ENCODE data around the gene PRKN. TPM values are rescaled to one million over a fixed set of nuclear protein-coding genes. Genes with fewer than 3 reads are reported as not detected.
"Not testable (repeated sequence)": the region's sequence is repeated elsewhere in the genome, so short reads cannot be mapped to it uniquely, and the experiment has no call there.

Gene PRKN
- total RNA-seq, 1 donor from 2014 or later = not detected

GRCh38 chr6:161836643-161837448, 890.7 kb downstream of the PRKN start:
- no peaks in the 10 kb centered on the region for H3K4me1 Mint-ChIP-seq (ENCODE audit: low read depth)
- H3K4me3 Mint-ChIP-seq = no peak overlapping the region
- no peaks in the 10 kb centered on the region for H3K36me3 Mint-ChIP-seq (ENCODE audit: low read depth)
- no peak for DNase-seq (ENCODE audit: low spot score)
- peaks cover 2% of the 10 kb centered on the region for H3K27me3 Mint-ChIP-seq (ENCODE audit: insufficient read depth)
- intact Hi-C loops (cut with micrococcal nuclease) = no loop called here
- no peaks in the 10 kb centered on the region for H3K9me3 Mint-ChIP-seq
- H3K27ac Mint-ChIP-seq = no peak overlapping the region

- intact Hi-C loops (cut with micrococcal nuclease) = no loop called here
- H3K4me1 Mint-ChIP-seq (ENCODE audit: low read depth) = no peaks in the 10 kb centered on the region
- no peaks in the 10 kb centered on the region for H3K27me3 Mint-ChIP-seq (ENCODE audit: insufficient read depth)
- DNase-seq (ENCODE audit: low spot score) = no peak
- no peak overlapping the region for H3K27ac Mint-ChIP-seq
- H3K9me3 Mint-ChIP-seq = no peaks in the 10 kb centered on the region
- no peaks in the 10 kb centered on the region for H3K36me3 Mint-ChIP-seq (ENCODE audit: low read depth)
- H3K4me3 Mint-ChIP-seq = no peak overlapping the region
Measured at GRCh38 chr6:161835500-161836215, 891.9 kb downstream of the PRKN start.

DNA sequence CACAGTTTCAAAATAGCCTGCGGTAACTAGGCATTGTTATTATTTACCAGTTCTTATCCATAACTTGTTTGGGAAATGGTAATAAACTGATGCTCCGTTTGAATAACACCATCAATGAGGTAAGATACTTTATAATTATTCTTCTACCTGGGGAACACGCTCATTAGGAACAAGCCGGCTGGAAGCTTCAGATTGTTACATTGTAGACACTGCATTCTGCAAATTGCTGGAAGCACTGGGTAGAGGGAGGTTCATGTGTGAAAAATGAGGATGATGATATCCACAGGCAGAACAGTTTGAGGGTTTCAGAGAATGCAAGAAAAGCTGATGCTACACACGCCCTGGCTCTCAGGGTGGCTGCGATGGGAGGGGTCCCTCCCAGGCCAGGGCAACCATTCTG, 893.1 kb downstream of the PRKN start:
- no peaks in the 10 kb centered on the region for H3K9me3 Mint-ChIP-seq
- no peak for DNase-seq (ENCODE audit: low spot score)
- intact Hi-C loops (cut with micrococcal nuclease) = no loop called here
- no peaks in the 10 kb centered on the region for H3K36me3 Mint-ChIP-seq (ENCODE audit: low read depth)
- H3K4me3 Mint-ChIP-seq = no peak overlapping the region
- no peak overlapping the region for H3K27ac Mint-ChIP-seq
- no peaks in the 10 kb centered on the region for H3K4me1 Mint-ChIP-seq (ENCODE audit: low read depth)
- no peaks in the 10 kb centered on the region for H3K27me3 Mint-ChIP-seq (ENCODE audit: insufficient read depth)

- Mint-ChIP-seq H3K4me1 (ENCODE audit: low read depth) (no peaks in the 10 kb centered on the region), H3K27me3 (ENCODE audit: insufficient read depth) (no peaks in the 10 kb centered on the region), H3K9me3 (no peaks in the 10 kb centered on the region), H3K4me3 (no peak overlapping the region), H3K36me3 (ENCODE audit: low read depth) (no peaks in the 10 kb centered on the region), H3K27ac (no peak overlapping the region)
- intact Hi-C loops (cut with micrococcal nuclease) = no loop called here
- DNase-seq (ENCODE audit: low spot score) = no peak
Measured at GRCh38 chr6:161833099-161833860, 894.3 kb downstream of the PRKN start.

DNA sequence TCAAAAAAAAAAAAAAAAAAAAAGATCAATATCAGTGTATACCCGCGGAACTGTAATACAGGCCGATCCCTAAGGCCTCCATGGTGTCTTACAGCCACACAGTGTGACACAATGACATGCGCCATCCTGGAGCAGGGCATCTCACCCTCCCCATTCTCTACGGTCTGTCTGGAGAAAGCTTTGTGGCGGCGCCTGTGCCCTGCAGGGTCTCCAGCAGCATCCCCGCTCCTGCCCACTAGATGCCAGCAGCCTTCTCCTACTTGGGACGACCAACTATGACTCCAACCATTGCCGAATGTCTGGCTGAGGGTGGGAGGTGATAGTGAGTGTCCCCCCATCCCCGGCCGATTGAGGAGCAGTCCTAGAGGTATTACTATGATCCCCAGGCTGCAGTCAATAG, 894.9 kb downstream of the PRKN start:
- Mint-ChIP-seq H3K9me3 (no peaks in the 10 kb centered on the region), H3K36me3 (ENCODE audit: low read depth) (no peaks in the 10 kb centered on the region), H3K27ac (no peak overlapping the region), H3K4me3 (no peak overlapping the region), H3K27me3 (ENCODE audit: insufficient read depth) (no peaks in the 10 kb centered on the region), H3K4me1 (ENCODE audit: low read depth) (no peaks in the 10 kb centered on the region)
- intact Hi-C loops (cut with micrococcal nuclease) = no loop called here
- no peak for DNase-seq (ENCODE audit: low spot score)

- Mint-ChIP-seq H3K27ac (no peak overlapping the region), H3K27me3 (ENCODE audit: insufficient read depth) (no peaks in the 10 kb centered on the region), H3K36me3 (ENCODE audit: low read depth) (no peaks in the 10 kb centered on the region), H3K4me3 (no peak overlapping the region), H3K9me3 (no peaks in the 10 kb centered on the region), H3K4me1 (ENCODE audit: low read depth) (no peaks in the 10 kb centered on the region)
- no peak for DNase-seq (ENCODE audit: low spot score)
- intact Hi-C loops (cut with micrococcal nuclease) = no loop called here
Measured at GRCh38 chr6:161830866-161831616, 896.5 kb downstream of the PRKN start.

DNA sequence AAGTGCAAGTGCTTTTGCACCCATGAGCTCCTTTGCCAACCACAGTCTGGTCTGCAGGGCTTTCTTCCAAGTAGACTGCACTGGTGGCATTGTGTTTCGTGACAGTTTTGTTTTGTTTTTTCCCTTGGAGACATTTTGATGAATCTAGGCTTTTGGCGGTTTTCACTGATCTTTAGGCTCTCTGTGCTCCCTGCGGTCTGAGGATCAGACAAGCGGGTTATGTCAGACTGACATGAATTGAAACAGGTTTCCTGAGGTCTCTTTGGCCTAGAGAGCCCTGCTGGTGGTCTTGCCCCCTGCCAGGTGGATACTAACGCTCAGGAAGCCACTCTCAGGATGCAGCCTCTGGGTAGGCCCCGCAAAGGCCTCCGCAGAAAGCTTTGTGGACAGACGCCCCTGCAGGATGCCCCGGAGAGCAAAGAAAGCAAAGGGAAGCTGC, 898.3 kb downstream of the PRKN start:
- DNase-seq (ENCODE audit: low spot score) = no peak

GRCh38 chr6:161828355-161828754, 899.2 kb downstream of the PRKN start:
- Mint-ChIP-seq H3K4me3 (no peak overlapping the region), H3K27ac (no peak overlapping the region), H3K4me1 (ENCODE audit: low read depth) (no peaks in the 10 kb centered on the region), H3K9me3 (no peaks in the 10 kb centered on the region), H3K27me3 (ENCODE audit: insufficient read depth) (no peaks in the 10 kb centered on the region), H3K36me3 (ENCODE audit: low read depth) (no peaks in the 10 kb centered on the region)
- DNase-seq (ENCODE audit: low spot score) = no peak
- intact Hi-C loops (cut with micrococcal nuclease) = no loop called here

More for the DNA sequence above, 898.3 kb downstream of the PRKN start:
- no peaks in the 10 kb centered on the region for H3K9me3 Mint-ChIP-seq
- H3K27ac Mint-ChIP-seq = no peak overlapping the region
- H3K36me3 Mint-ChIP-seq (ENCODE audit: low read depth) = no peaks in the 10 kb centered on the region
- H3K4me1 Mint-ChIP-seq (ENCODE audit: low read depth) = no peaks in the 10 kb centered on the region
- no peak overlapping the region for H3K4me3 Mint-ChIP-seq
- no peaks in the 10 kb centered on the region for H3K27me3 Mint-ChIP-seq (ENCODE audit: insufficient read depth)
- intact Hi-C loops (cut with micrococcal nuclease) = no loop called here

GRCh38 chr6:161826512-161826911, 901.1 kb downstream of the PRKN start:
- no peaks in the 10 kb centered on the region for H3K27me3 Mint-ChIP-seq (ENCODE audit: insufficient read depth)
- intact Hi-C loops (cut with micrococcal nuclease) = no loop called here
- no peak overlapping the region for H3K27ac Mint-ChIP-seq
- no peaks in the 10 kb centered on the region for H3K36me3 Mint-ChIP-seq (ENCODE audit: low read depth)
- no peaks in the 10 kb centered on the region for H3K4me1 Mint-ChIP-seq (ENCODE audit: low read depth)
- no peak for DNase-seq (ENCODE audit: low spot score)
- H3K4me3 Mint-ChIP-seq = no peak overlapping the region
- H3K9me3 Mint-ChIP-seq = no peaks in the 10 kb centered on the region

GRCh38 chr6:161822204-161822603, 905.4 kb downstream of the PRKN start:
- intact Hi-C loops (cut with micrococcal nuclease); H3K36me3 Mint-ChIP-seq (ENCODE audit: low read depth); H3K4me1 Mint-ChIP-seq (ENCODE audit: low read depth); DNase-seq (ENCODE audit: low spot score); H3K27ac Mint-ChIP-seq; H3K9me3 Mint-ChIP-seq; H3K27me3 Mint-ChIP-seq (ENCODE audit: insufficient read depth); H3K4me3 Mint-ChIP-seq: not testable (repeated sequence)

- Mint-ChIP-seq H3K9me3 (no peaks in the 10 kb centered on the region), H3K4me3 (no peak overlapping the region), H3K27me3 (ENCODE audit: insufficient read depth) (no peaks in the 10 kb centered on the region), H3K27ac (no peak overlapping the region), H3K4me1 (ENCODE audit: low read depth) (no peaks in the 10 kb centered on the region), H3K36me3 (ENCODE audit: low read depth) (no peaks in the 10 kb centered on the region)
- intact Hi-C loops (cut with micrococcal nuclease) = no loop called here
- no peak for DNase-seq (ENCODE audit: low spot score)
Measured at GRCh38 chr6:161817881-161818280, 909.7 kb downstream of the PRKN start.

DNA sequence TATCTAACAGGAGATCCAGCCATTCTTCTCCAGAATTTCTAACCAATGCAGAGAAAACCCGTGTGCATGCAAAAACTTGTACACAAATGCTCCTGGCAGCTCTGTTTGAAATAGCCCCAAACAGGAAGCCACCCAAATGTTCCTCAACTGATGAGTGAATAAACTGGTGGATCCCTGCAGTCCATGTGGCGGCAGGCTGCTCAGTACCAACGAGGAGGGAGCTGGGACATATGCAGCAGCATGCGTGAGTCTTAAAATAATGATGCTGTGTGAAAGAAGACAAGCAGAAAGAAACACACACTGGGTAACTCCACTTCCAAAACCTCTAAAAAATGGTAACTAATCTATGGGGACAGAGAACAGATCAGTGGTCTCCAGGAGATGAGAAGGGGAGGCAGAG, 911.6 kb downstream of the PRKN start:
- Mint-ChIP-seq H3K4me3 (no peak overlapping the region), H3K36me3 (ENCODE audit: low read depth) (no peaks in the 10 kb centered on the region), H3K9me3 (peaks cover 4% of the 10 kb centered on the region), H3K27ac (no peak overlapping the region), H3K4me1 (ENCODE audit: low read depth) (no peaks in the 10 kb centered on the region), H3K27me3 (ENCODE audit: insufficient read depth) (no peaks in the 10 kb centered on the region)
- DNase-seq (ENCODE audit: low spot score) = no peak
- intact Hi-C loops (cut with micrococcal nuclease) = no loop called here
